Smooth muscle cell (in vitro differentiated cells): Measurements from ENCODE around the gene TRIM9. TPM values are rescaled to one million over a fixed set of nuclear protein-coding genes. Genes with fewer than 3 reads are reported as not detected.

Source experiments
- DNase-seq: peaks from one replicate; lab custom pipeline; 2025; ENCODE audit not compliant: unreplicated experiment; lab: John Stamatoyannopoulos, UW
- H2AFZ ChIP-seq: fragments of 200-600 bp; sonication (generic); 2 replicates; pipeline ENCODE4 v1.6.0; 2016; ENCODE audit warnings: antibody characterized with exemption, low read depth, mild to moderate bottlenecking
- H3F3A ChIP-seq: fragments of 200-600 bp; sonication (generic); 2 replicates; pipeline ENCODE4 v1.6.0; 2017; ENCODE audit warnings: antibody characterized with exemption, low read depth
- H3K27ac ChIP-seq: fragments of 200-600 bp; sonication (generic); 2 replicates; pipeline ENCODE4 v1.5.1; 2016; ENCODE audit warnings: low read depth, mild to moderate bottlenecking
- H3K27me3 ChIP-seq: fragments of 200-600 bp; sonication (generic); 2 replicates; pipeline ENCODE4 v1.6.1; 2016; ENCODE audit warnings: low read depth, mild to moderate bottlenecking
- H3K36me3 ChIP-seq: fragments of 200-600 bp; sonication (generic); 2 replicates; pipeline ENCODE4 v1.5.1; 2016; ENCODE audit warnings: low read depth
- H3K4me1 ChIP-seq: fragments of 200-600 bp; sonication (generic); 2 replicates; pipeline ENCODE4 v1.5.1; 2016; ENCODE audit warnings: low read depth
- H3K4me2 ChIP-seq: fragments of 200-600 bp; sonication (generic); 2 replicates; pipeline ENCODE4 v1.6.0; 2016; ENCODE audit warnings: mild to moderate bottlenecking
- H3K4me3 ChIP-seq: fragments of 200-600 bp; sonication (generic); 2 replicates; pipeline ENCODE4 v1.5.1; 2016; ENCODE audit warnings: mild to moderate bottlenecking
- H3K79me2 ChIP-seq: fragments of 200-600 bp; sonication (generic); 2 replicates; pipeline ENCODE4 v1.6.0; 2016; ENCODE audit warnings: low read depth, mild to moderate bottlenecking
- H3K9ac ChIP-seq: fragments of 200-600 bp; sonication (generic); 2 replicates; pipeline ENCODE4 v1.6.0; 2016; ENCODE audit warnings: low read depth
- H3K9me3 ChIP-seq: fragments of 200-600 bp; sonication (generic); replicated peaks from 2 replicates; pipeline ENCODE4 v1.5.1; 2016; ENCODE audit warnings: low read depth
- H4K20me1 ChIP-seq: fragments of 200-600 bp; sonication (generic); 2 replicates; pipeline ENCODE4 v1.6.0; 2016; ENCODE audit warnings: low read depth
- CTCF ChIP-seq: fragments of 200-600 bp; sonication (generic); IDR thresholded peaks from 2 replicates; pipeline ENCODE4 v1.5.1; 2017; ENCODE audit warnings: borderline replicate concordance, mild to moderate bottlenecking, antibody characterized with exemption; ENCODE audit not compliant: insufficient read depth, poor library complexity, severe bottlenecking
- WGBS: methylation state at CpG from one replicate; pipeline ENCODE4 v1.1.7; 2016; ENCODE audit warnings: low lambda C conversion rate; 5-methylcytosine and 5-hydroxymethylcytosine counted together
- polyA plus RNA-seq: library from polyadenylated mRNA; unstranded; fragments of >200 nt; fragmentation: Nextera tagmentation; extraction: Ambion mirVana; gene quantifications from 2 replicates; pipeline ENCODE4 v1.2.1, GENCODE V29; 2016
- total RNA-seq: library from RNA; depleted of rRNA; stranded (reverse); fragments of >200 nt; gene quantifications from 2 replicates; pipeline ENCODE4 v1.2.3, GENCODE V29; 2014

TRIM9 gene
- total and polyA plus RNA-seq, 2 experiments from 2014 or later, result 0.57 to 1.5 TPM

GRCh38 chr14:51002406-51002999 is 92.4 kb downstream of the TRIM9 start:
- Histone ChIP-seq H3K36me3 (no peaks in the 10 kb centered on the region), H3K79me2 (no peaks in the 10 kb centered on the region), H3K27me3 (no peaks in the 10 kb centered on the region), H4K20me1 (no peaks in the 10 kb centered on the region), H3K4me1 (peaks cover 14% of the 10 kb centered on the region), H3K9me3 (no peaks in the 10 kb centered on the region), H3K4me2 (no peak overlapping the region), H2AFZ (no peak overlapping the region), H3K4me3 (no peak overlapping the region), H3K27ac (no peak overlapping the region), H3K9ac (no peak overlapping the region), H3F3A (no peaks in the 10 kb centered on the region)
- TF ChIP-seq CTCF, result no peak
- WGBS, result 93% methylated on average over 5 of the region's 5 CpGs
- no peak for DNase-seq

GRCh38 chr14:51000566-51000965 is 94.3 kb downstream of the TRIM9 start:
- Histone ChIP-seq H3K4me1 (no peaks in the 10 kb centered on the region), H3F3A (no peaks in the 10 kb centered on the region), H3K36me3 (no peaks in the 10 kb centered on the region), H3K9ac (no peak overlapping the region), H4K20me1 (no peaks in the 10 kb centered on the region), H3K27ac (no peak overlapping the region), H2AFZ (no peak overlapping the region), H3K9me3 (no peaks in the 10 kb centered on the region), H3K4me3 (no peak overlapping the region), H3K79me2 (no peaks in the 10 kb centered on the region), H3K27me3 (no peaks in the 10 kb centered on the region), H3K4me2 (no peak overlapping the region)
- TF ChIP-seq CTCF, result no peak
- DNase-seq, result no peak
- WGBS, result 86% methylated on average over 9 of the region's 9 CpGs

GRCh38 chr14:50999726-51000125 is 95.2 kb downstream of the TRIM9 start:
- Histone ChIP-seq H3F3A (no peaks in the 10 kb centered on the region), H3K27ac (no peak overlapping the region), H3K9ac (no peak overlapping the region), H3K4me2 (no peak overlapping the region), H3K9me3 (no peaks in the 10 kb centered on the region), H3K27me3 (no peaks in the 10 kb centered on the region), H3K4me3 (no peak overlapping the region), H3K79me2 (no peaks in the 10 kb centered on the region), H3K4me1 (no peaks in the 10 kb centered on the region), H3K36me3 (no peaks in the 10 kb centered on the region), H4K20me1 (no peaks in the 10 kb centered on the region), H2AFZ (no peak overlapping the region)
- TF ChIP-seq CTCF, result no peak
- 93% methylated on average over 2 of the region's 2 CpGs for WGBS
- DNase-seq, result no peak

GRCh38 chr14:50998612-50999011 is 96.3 kb downstream of the TRIM9 start:
- Histone ChIP-seq H3K27ac (no peak overlapping the region), H3F3A (no peaks in the 10 kb centered on the region), H3K36me3 (no peaks in the 10 kb centered on the region), H3K4me3 (no peak overlapping the region), H3K9ac (no peak overlapping the region), H2AFZ (no peak overlapping the region), H3K9me3 (no peaks in the 10 kb centered on the region), H4K20me1 (no peaks in the 10 kb centered on the region), H3K27me3 (no peaks in the 10 kb centered on the region), H3K4me1 (no peaks in the 10 kb centered on the region), H3K4me2 (no peak overlapping the region), H3K79me2 (no peaks in the 10 kb centered on the region)
- 70% methylated on average over 4 of the region's 4 CpGs for WGBS
- no peak for TF ChIP-seq CTCF
- no peak for DNase-seq
